K562 (cell line): Measurements from ENCODE around the gene C16orf92. TPM values are rescaled to one million over a fixed set of nuclear protein-coding genes. Genes with fewer than 3 reads are reported as not detected.

Source experiments
- ATAC-seq: fragments of 200-7000 bp; cut with Tn5 transposase; 3 replicates; pipeline ENCODE4 v1.9.1; 2020; ENCODE audit warnings: moderate library complexity
- BruUV-seq: library from RNA; stranded (reverse); fragments of 400-500 nt; replicated peaks from 2 replicates; lab custom pipeline; 2021; lab: Mats Ljungman, UMichigan
- CTCF ChIA-PET: fragments of 300-600 bp; formaldehyde crosslinking; extraction: SDS; loops from one replicate; lab custom pipeline; 2021; ENCODE audit warnings: low intra/inter-chr PET ratio; lab: Yijun Ruan, JAX
- POLR2A ChIA-PET: fragments of 300-600, 350-650 bp; sonication (Branson Sonifier 250); formaldehyde crosslinking; extraction: SDS; loops from one replicate; lab custom pipeline; 2021; ENCODE audit warnings: antibody characterized with exemption, inconsistent platforms; lab: Yijun Ruan, JAX
- DNase-seq, 4 experiments: peaks; one replicate each; pipeline versions ENCODE4 v3.0.0 to v3.0.0-alpha.2; 2011 to 2018; ENCODE audit warnings: low spot score in 3 of 4, mixed read lengths in 3 of 4; ENCODE audit errors: extremely low read depth in 1 of 4
- FAIRE-seq: peaks from 2 replicates; lab custom pipeline; 2011; peaks lifted over from hg19 to GRCh38; lab: Jason Lieb, UNC
- H2AFZ ChIP-seq: 2 replicates; pipeline ENCODE4 v1.6.0; 2011; ENCODE audit warnings: low read depth, low read length, control low read depth, inconsistent platforms
- H3K27ac ChIP-seq: fragments of 200-600 bp; 3 replicates; pipeline ENCODE4 v1.8.0; 2011; ENCODE audit warnings: low read depth, mild to moderate bottlenecking, control low read depth, inconsistent platforms, low read length, moderate library complexity, mixed read lengths; ENCODE audit errors: extremely low read depth
- H3K27me3 ChIP-seq, 2 experiments: fragments of 300-600 bp in 1 of 2; 2 replicates in 1 of 2; 3 replicates in 1 of 2; pipeline versions ENCODE4 v1.6.0 to v1.8.0; 2011; ENCODE audit warnings: inconsistent platforms in 2 of 2, low read length in 2 of 2, mild to moderate bottlenecking in 1 of 2, mixed read lengths in 1 of 2, moderate library complexity in 1 of 2; ENCODE audit not compliant: control insufficient read depth in 2 of 2, insufficient read depth in 2 of 2
- H3K36me3 ChIP-seq: fragments of 300-600 bp; 3 replicates; pipeline ENCODE4 v1.8.0; 2011; ENCODE audit warnings: mild to moderate bottlenecking, low read length, inconsistent platforms; ENCODE audit not compliant: control insufficient read depth, insufficient read depth
- H3K4me1 ChIP-seq, 2 experiments: fragments of 200-600 bp in 1 of 2; replicated peaks in 1 of 2; 2 replicates in 1 of 2; 3 replicates in 1 of 2; pipeline versions ENCODE4 v1.5.1 to v1.8.0; 2011; ENCODE audit warnings: inconsistent platforms in 2 of 2, low read length in 2 of 2, mild to moderate bottlenecking in 1 of 2, mixed read lengths in 1 of 2, moderate library complexity in 1 of 2; ENCODE audit not compliant: control insufficient read depth in 2 of 2, insufficient read depth in 2 of 2
- H3K4me2 ChIP-seq: 2 replicates; pipeline ENCODE4 v1.6.1; 2011; ENCODE audit warnings: low read length, control low read depth, inconsistent platforms, mixed read lengths; ENCODE audit not compliant: insufficient read depth
- H3K4me3 ChIP-seq: fragments of 200-600 bp; sonication (generic), shearing (Covaris generic); 2 replicates; pipeline ENCODE4 v1.5.1; 2016; ENCODE audit warnings: control low read depth, inconsistent platforms
- H3K79me2 ChIP-seq: fragments of 200-600 bp; 3 replicates; pipeline ENCODE4 v1.8.0; 2011; ENCODE audit warnings: low read length, inconsistent platforms; ENCODE audit not compliant: control insufficient read depth, insufficient read depth
- H3K9ac ChIP-seq, 2 experiments: 2 replicates each; pipeline versions ENCODE4 v1.6.0 to v1.6.1; 2011; ENCODE audit warnings: low read depth in 2 of 2, low read length in 2 of 2, control low read depth in 1 of 2, inconsistent platforms in 1 of 2, mild to moderate bottlenecking in 1 of 2, mixed read lengths in 1 of 2; ENCODE audit not compliant: insufficient read depth in 1 of 2
- H3K9me1 ChIP-seq: one replicate; pipeline ENCODE4 v1.6.0; 2011; ENCODE audit warnings: inconsistent platforms, mild to moderate bottlenecking, low read length, moderate library complexity; ENCODE audit not compliant: control insufficient read depth, insufficient read depth
- H3K9me3 ChIP-seq: replicated peaks from 2 replicates; pipeline ENCODE4 v1.5.1; 2011; ENCODE audit warnings: low read depth, low read length, inconsistent platforms; ENCODE audit not compliant: control insufficient read depth, insufficient read depth
- H4K20me1 ChIP-seq: replicated peaks from 2 replicates; pipeline ENCODE4 v1.6.1; 2011; ENCODE audit warnings: low read length, inconsistent platforms, mixed read lengths; ENCODE audit not compliant: control insufficient read depth, insufficient read depth
- CHD1 ChIP-seq: fragments of 200-600 bp; sonication (generic); IDR thresholded peaks from one replicate; pipeline ENCODE4 v1.6.1; 2012; ENCODE audit warnings: mild to moderate bottlenecking, moderate library complexity, low read length, inconsistent platforms
- RNF219 ChIP-seq: fragments of 250-450 bp; sonication (Bioruptor Pico); IDR thresholded peaks from 2 replicates; pipeline ENCODE4 v1.5.0; 2022; ENCODE audit warnings: mild to moderate bottlenecking
- WGBS: fragments of 100-300 bp; shearing (Covaris generic); methylation state at CpG from one replicate; pipeline ENCODE4 v1.1.6; 2016; ENCODE audit warnings: low coverage, mixed read lengths; ENCODE audit not compliant: insufficient coverage; ENCODE audit errors: missing lambda C conversion rate; 5-methylcytosine and 5-hydroxymethylcytosine counted together
- in situ Hi-C: fragments of 300-500 bp; cut with MboI; formaldehyde crosslinking; loops from 4 replicates; pipeline ENCODE4 v1.15.0; 2018; ENCODE audit warnings: inconsistent platforms, mixed read lengths
- intact Hi-C: fragments of 100-400 bp; cut with micrococcal nuclease; formaldehyde crosslinking; loops from 2 replicates; pipeline ENCODE4 v1.14.2; 2022
- polyA plus RNA-seq, 8 experiments: library from polyadenylated mRNA; depleted of rRNA in 4 of 8; stranded (reverse) in 5 of 8; unstranded in 3 of 8; fragments of >200 nt; fragmentation: Nextera tagmentation in 2 of 8; fragmentation: Illumina TruSeq in 1 of 8; extraction: Ambion mirVana in 2 of 8; extraction: Trizol in 1 of 8; gene quantifications; 2 replicates each; pipeline versions ENCODE4 v1.2.1 to v1.2.3, GENCODE V29; 2011 to 2014; ENCODE audit warnings: inconsistent platforms in 1 of 8, missing spikeins in 1 of 8
- total RNA-seq, 7 experiments: library from RNA; depleted of rRNA in 6 of 7; stranded (reverse); fragments of >200 nt in 6 of 7; fragmentation: Illumina TruSeq in 2 of 7; extraction: Trizol in 2 of 7; gene quantifications; 2 replicates each; pipeline versions ENCODE4 v1.2.1 to v1.2.3, GENCODE V29; 2011 to 2021; ENCODE audit warnings: low replicate concordance in 1 of 7

Gene C16orf92
- total and polyA plus RNA-seq, 9 of the 15 experiments (the other 6 are each of a cell fraction or from before 2014, with no cell fraction given): not detected

GRCh38 chr16:30068333-30068732 is 45.3 kb downstream of the C16orf92 start:
- no peak for DNase-seq
- Histone ChIP-seq H4K20me1 (peaks cover 51% of the 10 kb centered on the region), H3K9ac (peak overlapping the region; percentile 86 to 93; a peak in 3 of 4 replicates), H3K9me1 (peaks cover 17% of the 10 kb centered on the region), H3K36me3 (peaks cover 64% of the 10 kb centered on the region), H3K4me3 (peak overlapping the region; percentile 32), H3K27ac (peak overlapping the region; percentile 55; the same call in 2 of the 3 replicates), H3K4me2 (peak overlapping the region; percentile 79), H3K79me2 (peaks cover 74% of the 10 kb centered on the region), H3K27me3 (no peaks in the 10 kb centered on the region), H3K9me3 (no peaks in the 10 kb centered on the region), H2AFZ (no peak overlapping the region), H3K4me1 (peaks cover 41 to 57% of the 10 kb centered on the region in 2 experiments)
- TF ChIP-seq CHD1 (peak; percentile 44), RNF219 (CRISPR knock-in tag) (no peak)
- ChIA-PET POLR2A (interaction anchor here (0.8 to 1.2 kb wide), 2 partner anchors 8 to 25 kb away, joined by 3 to 4 read pairs; no protein-coding TSS in a partner anchor), CTCF (no interaction called here)
- BruUV-seq: no TSS peak
- in situ Hi-C loops: no loop called here
- ATAC-seq: no peak
- no peak for FAIRE-seq
- intact Hi-C loops: loop anchor here (10.0 kb wide), 2 partner anchors 306 to 586 kb away; partner anchors contain the start of genes FBRS, MYL11, PRR14 and TBC1D10B
- 91% methylated on average over 8 of the region's 9 CpGs for WGBS
